ENCODE results near the gene NGRN. TPM values are rescaled to one million over a fixed set of nuclear protein-coding genes. Genes with fewer than 3 reads are reported as not detected.

Gene NGRN
- polyA plus RNA-seq, 1 donor from 2014 or later: 466 TPM

DNA sequence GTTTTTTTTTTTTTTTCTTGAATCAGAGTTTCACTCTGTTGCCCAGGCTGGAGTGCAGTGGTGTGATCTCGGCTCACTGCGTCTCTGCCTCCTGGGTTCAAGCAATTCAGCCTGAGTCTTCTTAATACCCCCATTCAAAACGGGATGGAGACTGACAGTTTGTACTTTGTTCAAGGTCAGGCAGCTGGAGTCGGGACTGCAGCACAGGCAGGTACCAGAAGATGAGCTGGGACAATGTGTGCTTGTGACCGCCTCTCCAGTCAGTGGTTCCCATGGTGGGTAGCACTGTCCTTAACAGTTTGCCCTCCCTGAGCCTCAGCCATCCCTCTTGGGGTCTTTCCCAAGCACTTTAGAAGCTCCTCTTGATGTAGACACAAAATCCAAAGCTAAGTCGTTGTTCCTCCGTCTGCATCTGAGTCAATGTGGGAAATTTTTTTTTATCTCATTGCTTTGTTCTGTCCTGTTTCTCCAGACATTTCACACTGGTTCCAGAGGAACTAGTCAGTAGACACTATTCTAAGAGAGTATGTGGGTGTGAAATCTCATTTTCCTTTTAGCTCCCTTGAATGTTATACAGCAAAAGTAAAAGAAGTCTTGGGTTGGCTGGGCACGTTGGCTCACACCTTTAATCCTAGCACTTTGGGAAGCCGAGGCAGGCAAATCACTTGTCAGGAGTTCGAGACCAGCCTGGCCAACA lies 21.4 kb upstream of the NGRN start:
- no peaks in the 10 kb centered on the region for H3F3A ChIP-seq (ENCODE audit: insufficient read depth, low read length, poor library complexity, severe bottlenecking)
- no peak overlapping the region for H3K27ac ChIP-seq (ENCODE audit: low read length)

DNA sequence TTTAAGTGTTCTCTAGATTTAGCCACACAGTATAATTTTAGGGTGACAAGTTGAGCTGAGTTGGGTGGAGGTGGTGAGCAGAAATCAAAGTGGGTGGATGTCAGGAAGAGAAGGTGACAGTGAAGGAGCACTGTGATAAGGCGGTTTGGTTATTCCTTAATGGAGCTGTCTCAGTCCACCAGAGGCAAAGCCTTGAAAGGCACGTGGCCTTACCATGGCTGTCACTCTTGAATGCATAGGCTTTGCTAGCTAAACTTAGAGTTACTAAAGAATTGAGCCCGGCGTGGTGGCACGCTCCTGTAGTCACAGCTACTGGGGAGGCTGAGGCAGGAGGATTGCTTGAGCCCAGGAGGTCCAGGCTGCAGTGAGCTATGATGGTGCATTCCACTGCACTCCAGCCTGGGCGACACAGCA lies 16.7 kb upstream of the NGRN start:
- Histone ChIP-seq H3K36me3 (ENCODE audit: insufficient read depth, low read length) (no peaks in the 10 kb centered on the region), H4K20me1 (ENCODE audit: insufficient read depth) (no peaks in the 10 kb centered on the region), H3K9me2 (ENCODE audit: insufficient read depth, low read length) (no peaks in the 10 kb centered on the region), H3K9ac (ENCODE audit: low read length) (peak overlapping the region; percentile 65), H3K4me3 (ENCODE audit: low read length) (peak overlapping the region; percentile 87), H3K27me3 (ENCODE audit: insufficient read depth, low read depth, low read length) (no peaks in the 10 kb centered on the region), H3K27ac (ENCODE audit: low read length) (peak overlapping the region; percentile 23), H3F3A (ENCODE audit: insufficient read depth, low read length, poor library complexity, severe bottlenecking) (no peaks in the 10 kb centered on the region), H3K79me2 (replicated peaks; ENCODE audit: insufficient read depth, low read length) (no peaks in the 10 kb centered on the region), H3K9me3 (ENCODE audit: low read length) (no peaks in the 10 kb centered on the region), H2AFZ (ENCODE audit: low read depth, low read length) (peak overlapping the region; percentile 76), H3K4me2 (ENCODE audit: low read length) (no peak overlapping the region)
- TF ChIP-seq, protein P1, sequence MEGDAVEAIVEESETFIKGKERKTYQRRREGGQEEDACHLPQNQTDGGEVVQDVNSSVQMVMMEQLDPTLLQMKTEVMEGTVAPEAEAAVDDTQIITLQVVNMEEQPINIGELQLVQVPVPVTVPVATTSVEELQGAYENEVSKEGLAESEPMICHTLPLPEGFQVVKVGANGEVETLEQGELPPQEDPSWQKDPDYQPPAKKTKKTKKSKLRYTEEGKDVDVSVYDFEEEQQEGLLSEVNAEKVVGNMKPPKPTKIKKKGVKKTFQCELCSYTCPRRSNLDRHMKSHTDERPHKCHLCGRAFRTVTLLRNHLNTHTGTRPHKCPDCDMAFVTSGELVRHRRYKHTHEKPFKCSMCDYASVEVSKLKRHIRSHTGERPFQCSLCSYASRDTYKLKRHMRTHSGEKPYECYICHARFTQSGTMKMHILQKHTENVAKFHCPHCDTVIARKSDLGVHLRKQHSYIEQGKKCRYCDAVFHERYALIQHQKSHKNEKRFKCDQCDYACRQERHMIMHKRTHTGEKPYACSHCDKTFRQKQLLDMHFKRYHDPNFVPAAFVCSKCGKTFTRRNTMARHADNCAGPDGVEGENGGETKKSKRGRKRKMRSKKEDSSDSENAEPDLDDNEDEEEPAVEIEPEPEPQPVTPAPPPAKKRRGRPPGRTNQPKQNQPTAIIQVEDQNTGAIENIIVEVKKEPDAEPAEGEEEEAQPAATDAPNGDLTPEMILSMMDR (IDR thresholded peaks at IDR 0.05; ENCODE audit: poor library complexity, severe bottlenecking): no peak
- TF ChIP-seq POLR2AphosphoS5 (IDR thresholded peaks at IDR 0.05) (no peak), EP300 (conservative IDR thresholded peaks at IDR 0.05; ENCODE audit: poor library complexity, severe bottlenecking) (no peak), SMC3 (conservative IDR thresholded peaks at IDR 0.05; ENCODE audit: poor library complexity) (no peak), EZH2 (IDR thresholded peaks at IDR 0.05; ENCODE audit: borderline replicate concordance, insufficient read depth, low read length, poor library complexity, severe bottlenecking) (no peak), MXI1 (conservative IDR thresholded peaks at IDR 0.05; ENCODE audit: poor library complexity, severe bottlenecking) (no peak), RAD21 (conservative IDR thresholded peaks at IDR 0.05) (no peak), TAF1 (IDR thresholded peaks at IDR 0.05; ENCODE audit: low read depth) (no peak)
- TF ChIP-seq, protein P2, sequence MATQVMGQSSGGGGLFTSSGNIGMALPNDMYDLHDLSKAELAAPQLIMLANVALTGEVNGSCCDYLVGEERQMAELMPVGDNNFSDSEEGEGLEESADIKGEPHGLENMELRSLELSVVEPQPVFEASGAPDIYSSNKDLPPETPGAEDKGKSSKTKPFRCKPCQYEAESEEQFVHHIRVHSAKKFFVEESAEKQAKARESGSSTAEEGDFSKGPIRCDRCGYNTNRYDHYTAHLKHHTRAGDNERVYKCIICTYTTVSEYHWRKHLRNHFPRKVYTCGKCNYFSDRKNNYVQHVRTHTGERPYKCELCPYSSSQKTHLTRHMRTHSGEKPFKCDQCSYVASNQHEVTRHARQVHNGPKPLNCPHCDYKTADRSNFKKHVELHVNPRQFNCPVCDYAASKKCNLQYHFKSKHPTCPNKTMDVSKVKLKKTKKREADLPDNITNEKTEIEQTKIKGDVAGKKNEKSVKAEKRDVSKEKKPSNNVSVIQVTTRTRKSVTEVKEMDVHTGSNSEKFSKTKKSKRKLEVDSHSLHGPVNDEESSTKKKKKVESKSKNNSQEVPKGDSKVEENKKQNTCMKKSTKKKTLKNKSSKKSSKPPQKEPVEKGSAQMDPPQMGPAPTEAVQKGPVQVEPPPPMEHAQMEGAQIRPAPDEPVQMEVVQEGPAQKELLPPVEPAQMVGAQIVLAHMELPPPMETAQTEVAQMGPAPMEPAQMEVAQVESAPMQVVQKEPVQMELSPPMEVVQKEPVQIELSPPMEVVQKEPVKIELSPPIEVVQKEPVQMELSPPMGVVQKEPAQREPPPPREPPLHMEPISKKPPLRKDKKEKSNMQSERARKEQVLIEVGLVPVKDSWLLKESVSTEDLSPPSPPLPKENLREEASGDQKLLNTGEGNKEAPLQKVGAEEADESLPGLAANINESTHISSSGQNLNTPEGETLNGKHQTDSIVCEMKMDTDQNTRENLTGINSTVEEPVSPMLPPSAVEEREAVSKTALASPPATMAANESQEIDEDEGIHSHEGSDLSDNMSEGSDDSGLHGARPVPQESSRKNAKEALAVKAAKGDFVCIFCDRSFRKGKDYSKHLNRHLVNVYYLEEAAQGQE (IDR thresholded peaks at IDR 0.05; ENCODE audit: borderline replicate concordance): no peak

More for the DNA sequence above, 21.4 kb upstream of the NGRN start:
- Histone ChIP-seq H3K36me3 (ENCODE audit: insufficient read depth, low read length) (no peaks in the 10 kb centered on the region), H3K4me2 (ENCODE audit: low read length) (no peak overlapping the region), H3K4me3 (ENCODE audit: low read length) (no peak overlapping the region), H3K9me3 (ENCODE audit: low read length) (no peaks in the 10 kb centered on the region), H3K27me3 (ENCODE audit: insufficient read depth, low read depth, low read length) (no peaks in the 10 kb centered on the region), H2AFZ (ENCODE audit: low read depth, low read length) (no peak overlapping the region), H3K9ac (ENCODE audit: low read length) (no peak overlapping the region), H3K79me2 (replicated peaks; ENCODE audit: insufficient read depth, low read length) (no peaks in the 10 kb centered on the region), H3K9me2 (ENCODE audit: insufficient read depth, low read length) (no peaks in the 10 kb centered on the region), H4K20me1 (ENCODE audit: insufficient read depth) (no peaks in the 10 kb centered on the region)
- TF ChIP-seq MXI1 (conservative IDR thresholded peaks at IDR 0.05; ENCODE audit: poor library complexity, severe bottlenecking): no peak
- TF ChIP-seq EZH2 (IDR thresholded peaks at IDR 0.05; ENCODE audit: borderline replicate concordance, insufficient read depth, low read length, poor library complexity, severe bottlenecking): no peak
- TF ChIP-seq POLR2AphosphoS5 (IDR thresholded peaks at IDR 0.05): no peak
- TF ChIP-seq SMC3 (conservative IDR thresholded peaks at IDR 0.05; ENCODE audit: poor library complexity): no peak
- TF ChIP-seq EP300 (conservative IDR thresholded peaks at IDR 0.05; ENCODE audit: poor library complexity, severe bottlenecking): no peak
- TF ChIP-seq, protein P1 (IDR thresholded peaks at IDR 0.05; ENCODE audit: poor library complexity, severe bottlenecking): no peak
- TF ChIP-seq, protein P2 (IDR thresholded peaks at IDR 0.05; ENCODE audit: borderline replicate concordance): no peak
- TF ChIP-seq TAF1 (IDR thresholded peaks at IDR 0.05; ENCODE audit: low read depth): no peak
- no peak for TF ChIP-seq RAD21 (conservative IDR thresholded peaks at IDR 0.05)
